Measurements from ENCODE around the gene NAP1L4.
"Not testable (repeated sequence)": the region's sequence is repeated elsewhere in the genome, so short reads cannot be mapped to it uniquely, and the experiment has no call there.

NAP1L4 gene

DNA sequence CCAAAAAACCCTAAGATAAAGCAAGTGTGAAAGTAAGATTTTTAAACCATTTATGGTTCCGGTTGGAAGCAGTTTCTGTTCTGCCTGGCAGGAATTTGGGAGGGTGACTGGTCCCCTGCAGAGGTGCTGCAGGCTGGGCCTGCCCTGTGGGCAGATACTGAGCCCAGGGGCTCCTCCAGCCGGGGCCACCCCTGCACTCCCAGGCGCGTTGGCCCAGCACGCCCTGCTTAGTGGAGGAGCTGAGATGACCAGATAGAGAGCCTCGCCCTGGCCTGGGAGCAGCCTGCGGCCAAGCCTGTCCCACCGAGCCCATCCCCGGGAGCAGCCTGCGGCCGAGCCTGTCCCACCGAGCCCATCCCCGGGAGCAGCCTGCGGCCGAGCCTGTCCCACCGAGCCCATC is 70.9 kb downstream of the NAP1L4 start:
- no peak for DNase-seq

DNA sequence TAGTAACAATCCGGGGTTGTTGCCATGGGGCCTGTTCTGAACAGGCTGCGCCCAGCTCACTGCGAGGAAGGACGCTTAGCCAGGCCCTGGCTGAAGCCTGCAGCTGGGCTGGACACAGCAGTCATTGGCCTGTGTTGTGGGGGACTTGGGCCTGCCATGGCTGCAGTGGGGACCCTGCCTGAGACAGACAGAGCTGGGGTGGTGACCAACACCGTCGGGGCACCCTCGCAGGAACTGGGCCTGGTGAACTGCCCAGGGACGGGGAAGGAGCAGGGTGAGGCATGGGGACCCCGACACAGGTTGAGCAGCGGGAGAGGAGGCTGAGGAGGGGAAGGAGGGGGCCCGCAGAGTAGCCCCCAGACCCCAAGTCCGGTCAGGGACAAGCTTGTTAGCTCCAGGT is 71.8 kb downstream of the NAP1L4 start:
- no peak for DNase-seq

DNA sequence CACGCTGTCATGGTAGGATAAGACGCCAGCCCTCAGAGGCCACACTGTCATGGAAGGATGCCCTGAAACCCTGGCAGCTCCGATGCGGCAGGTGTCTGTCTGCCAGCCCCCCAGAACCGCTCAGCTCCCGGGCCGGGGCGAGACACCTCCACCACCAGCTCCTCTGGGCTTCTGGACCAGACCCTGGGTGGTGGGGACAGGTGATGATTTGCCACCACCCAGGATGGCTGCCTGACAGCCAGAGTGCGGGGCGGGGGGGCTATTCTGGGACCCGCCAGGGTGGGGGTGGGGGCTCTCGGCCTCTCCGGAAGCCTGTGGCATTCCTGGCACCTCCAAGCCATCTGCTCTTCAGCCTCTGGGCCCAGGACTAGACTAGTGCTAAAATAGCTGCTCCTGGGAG is 72.3 kb downstream of the NAP1L4 start:
- no peak for DNase-seq

DNA sequence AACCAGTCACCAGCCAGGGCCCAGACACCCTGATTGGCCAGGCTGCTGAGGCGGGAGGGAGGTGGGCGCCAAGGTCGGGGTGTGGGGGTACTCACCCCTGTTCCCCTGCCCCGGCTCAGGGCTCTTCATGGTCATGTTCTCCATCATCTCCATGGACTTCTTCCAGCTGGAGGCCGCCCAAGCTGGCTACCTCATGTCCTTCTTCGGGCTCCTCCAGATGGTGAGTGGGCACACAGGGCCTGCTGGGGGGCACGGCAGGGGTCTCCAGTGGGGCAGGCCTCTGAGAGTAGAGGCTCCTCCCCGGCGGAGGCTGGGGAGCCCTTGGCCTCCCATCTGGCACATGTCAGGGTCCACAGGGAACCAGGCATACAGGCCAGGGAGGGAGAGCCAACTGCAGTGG is 72.9 kb downstream of the NAP1L4 start:
- no peak for DNase-seq

DNA sequence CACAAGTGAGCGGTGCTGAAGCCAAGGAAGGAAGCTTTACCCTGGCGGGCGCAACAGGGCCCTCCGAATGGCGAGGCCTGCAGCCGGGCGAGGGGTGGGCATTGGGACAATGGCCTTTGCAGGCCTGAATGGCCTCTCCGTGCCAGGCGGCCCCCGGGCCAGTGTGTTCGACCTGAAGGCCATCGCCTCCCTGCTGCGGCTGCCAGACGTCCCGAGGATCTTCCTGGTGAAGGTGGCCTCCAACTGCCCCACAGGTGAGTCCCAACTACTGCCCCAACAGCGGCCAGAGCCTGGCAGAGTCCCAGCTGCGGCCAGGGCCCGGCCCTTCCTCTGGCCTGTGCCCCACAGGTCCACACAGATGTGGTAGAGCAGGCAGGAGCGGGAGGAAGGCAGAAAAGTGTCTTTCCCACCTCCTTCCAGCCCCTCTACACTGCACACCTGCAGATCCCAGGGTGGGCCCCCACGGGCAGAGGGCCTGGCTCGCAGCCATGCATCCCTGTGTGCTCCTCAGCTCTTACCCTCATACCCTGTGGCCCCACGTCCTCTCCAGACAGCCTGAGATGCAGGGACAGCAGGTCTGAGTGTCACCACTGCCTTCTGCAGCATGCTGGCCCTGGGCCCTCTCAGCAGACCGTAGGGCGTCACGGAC is 74.2 kb downstream of the NAP1L4 start:
- no peak for DNase-seq

DNA sequence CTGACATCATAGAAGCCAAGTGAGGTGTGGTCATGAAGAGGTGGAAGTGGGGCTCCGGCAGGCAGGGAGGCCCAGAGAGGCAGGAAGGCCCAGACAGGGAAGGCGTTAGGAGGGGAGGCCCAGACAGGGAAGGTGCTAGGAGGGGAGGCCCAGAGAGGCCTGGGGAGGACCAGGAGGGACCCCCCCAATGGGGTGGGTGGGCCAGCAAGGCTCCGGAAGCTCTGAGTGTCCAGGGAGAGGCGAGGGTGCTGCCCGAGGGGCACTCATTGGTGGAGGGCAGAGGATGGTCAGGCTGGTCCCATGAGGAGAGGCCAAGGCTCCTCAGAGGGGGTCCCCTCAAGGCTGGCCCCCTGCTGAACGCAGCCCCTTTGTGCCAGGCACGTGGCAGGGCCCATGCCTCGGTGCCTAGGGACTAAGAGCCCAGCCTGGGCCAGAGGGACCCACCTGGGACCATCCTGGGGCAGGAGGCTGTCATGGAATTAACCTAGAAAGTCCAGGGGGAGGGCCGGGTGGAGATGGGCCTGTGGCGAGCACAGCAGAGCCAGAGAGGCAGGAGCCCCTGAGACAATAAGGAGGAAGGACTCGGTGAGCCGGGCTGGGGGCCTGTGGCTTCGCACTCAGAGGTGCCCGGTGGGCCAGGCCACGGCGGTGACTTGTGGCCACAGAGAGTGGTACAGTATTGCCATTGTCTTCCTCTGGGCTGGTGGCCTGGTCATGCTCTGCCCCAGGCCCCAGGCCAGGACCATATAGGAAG is 75.1 kb downstream of the NAP1L4 start:
- no peak for DNase-seq

DNA sequence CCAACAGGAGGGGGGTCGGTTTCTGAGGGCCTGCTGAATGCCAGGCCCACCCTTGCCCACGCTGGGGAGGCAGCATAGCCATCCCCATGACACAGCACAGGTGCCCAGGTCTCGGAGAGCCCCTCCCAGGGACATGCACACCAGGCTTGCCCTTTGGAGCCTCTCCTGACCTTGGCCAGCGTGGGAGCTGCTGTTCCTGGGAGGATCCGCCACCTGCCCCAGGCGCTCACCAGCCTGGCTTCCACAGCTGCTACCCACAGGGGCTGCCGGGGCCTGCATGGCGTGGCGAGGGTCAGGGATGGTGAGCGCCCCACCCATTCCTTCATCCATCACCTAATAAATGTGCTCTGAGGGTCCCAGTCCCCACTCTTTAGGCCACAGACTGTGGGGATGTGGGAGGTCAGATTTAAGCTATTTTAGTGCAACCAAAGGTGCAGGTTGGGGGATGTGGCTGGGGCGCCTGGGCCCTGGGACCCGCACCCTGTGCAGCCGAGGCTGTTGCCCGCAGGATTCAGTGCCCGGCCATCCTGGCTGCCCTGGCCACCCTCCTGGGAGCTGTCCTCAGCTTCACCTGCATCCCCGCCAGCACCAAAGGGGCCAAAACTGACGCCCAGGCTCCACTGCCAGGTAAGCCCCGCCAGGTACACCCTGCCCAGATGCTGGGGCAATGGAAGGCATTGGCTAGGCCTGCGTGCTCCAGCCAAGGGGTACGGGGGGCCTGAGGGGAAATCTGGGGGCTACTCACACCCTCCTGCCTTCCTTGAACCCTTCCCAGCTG is 75.8 kb downstream of the NAP1L4 start:
- DNase-seq: no peak

DNA sequence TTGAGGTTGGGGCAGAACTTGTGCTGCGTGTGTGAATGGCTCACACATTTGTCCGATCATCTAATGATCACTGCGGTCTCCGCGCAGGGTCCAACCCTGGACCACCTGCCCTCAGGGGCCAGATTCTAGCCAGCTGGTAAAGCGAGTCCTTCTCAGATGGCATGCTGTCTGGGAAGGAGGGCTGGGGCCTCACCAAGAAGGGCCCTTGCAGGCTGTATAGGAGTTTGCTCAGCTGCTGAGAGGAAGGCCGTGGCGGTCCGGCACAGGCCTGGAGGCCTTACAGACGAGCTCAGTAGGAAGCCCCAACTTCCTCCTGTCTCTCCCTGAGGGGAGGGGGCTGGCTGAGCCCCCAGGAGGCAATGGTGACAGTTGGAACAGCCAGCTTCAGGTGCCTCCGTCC is 76.7 kb downstream of the NAP1L4 start:
- DNase-seq: no peak

DNA sequence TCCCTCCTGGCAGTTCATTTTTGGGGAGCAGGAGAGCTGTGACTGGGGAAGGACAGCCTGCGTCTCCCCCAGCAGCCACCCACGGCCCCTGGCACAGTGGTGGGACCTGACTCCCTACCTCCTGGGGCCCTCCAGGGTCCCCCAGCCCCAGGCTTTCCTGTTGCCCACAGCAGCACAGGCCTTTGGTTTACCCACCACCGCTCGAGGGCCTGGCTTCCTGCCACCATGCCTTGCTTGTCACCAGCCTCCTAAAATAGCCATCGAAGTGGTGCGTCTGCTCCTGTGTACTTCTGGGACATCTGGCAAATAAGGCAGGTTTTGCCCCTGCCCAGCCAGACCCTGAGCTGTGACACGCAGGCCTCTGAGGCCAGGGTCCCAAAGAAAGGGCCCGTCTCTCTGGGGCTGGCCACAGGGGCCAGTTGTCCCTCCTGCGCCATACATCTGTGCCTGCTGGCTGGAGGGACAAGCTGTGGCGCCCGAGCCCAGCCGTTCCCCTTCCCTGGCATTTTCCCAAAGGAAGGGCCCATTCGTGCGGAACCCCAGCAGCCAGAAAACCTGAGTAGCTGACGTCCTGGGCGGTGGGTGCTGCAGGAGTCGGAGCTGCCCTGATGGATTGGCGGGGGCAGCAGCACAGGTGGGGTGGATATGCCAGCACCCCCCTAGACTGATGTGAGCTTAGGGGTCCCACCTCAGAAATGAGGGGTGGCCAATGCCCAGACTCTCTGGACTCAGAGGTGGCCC is 77.5 kb downstream of the NAP1L4 start:
- DNase-seq: no peak

DNA sequence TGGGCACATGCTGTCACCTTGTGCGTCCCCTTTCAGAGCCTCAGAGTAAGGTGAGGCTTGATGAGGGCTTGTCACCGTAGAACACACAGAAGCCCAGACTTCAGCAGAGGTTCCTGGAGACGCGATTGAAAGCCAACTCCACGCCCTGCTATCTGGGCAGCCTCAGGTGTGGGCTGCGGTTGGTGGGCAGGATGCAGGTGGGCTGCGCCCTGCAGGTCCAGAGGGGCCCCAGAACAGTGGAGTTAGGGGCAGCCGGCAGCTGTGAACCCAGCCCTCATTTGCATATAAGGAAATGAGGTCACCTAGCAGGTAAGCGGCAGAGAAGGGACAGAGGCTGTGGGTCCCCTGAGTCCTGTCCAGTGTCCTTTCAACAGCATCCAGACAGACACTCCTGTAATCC is 78.4 kb downstream of the NAP1L4 start:
- no peak for DNase-seq

DNA sequence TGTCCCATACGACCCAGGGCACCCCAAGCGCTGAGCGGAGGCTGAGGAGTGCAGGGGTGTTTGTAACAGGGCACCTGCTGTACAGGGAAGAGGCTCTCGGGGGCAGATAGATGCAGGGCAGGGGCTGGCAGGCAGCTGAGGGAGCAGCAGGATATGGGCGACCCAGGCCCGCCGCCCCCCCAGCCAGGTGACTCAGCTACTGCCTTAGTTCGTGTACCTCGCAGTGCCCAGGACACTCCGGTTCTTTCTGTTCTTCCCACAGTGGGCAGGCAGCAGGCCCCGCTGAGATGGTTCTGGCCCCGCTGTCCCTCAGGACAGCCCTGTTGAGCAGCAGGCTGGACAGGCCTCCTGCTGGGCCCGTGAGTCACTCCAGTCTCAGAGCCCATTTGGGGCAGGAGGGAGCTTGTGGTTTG is 79.1 kb downstream of the NAP1L4 start:
- DNase-seq: no peak

DNA sequence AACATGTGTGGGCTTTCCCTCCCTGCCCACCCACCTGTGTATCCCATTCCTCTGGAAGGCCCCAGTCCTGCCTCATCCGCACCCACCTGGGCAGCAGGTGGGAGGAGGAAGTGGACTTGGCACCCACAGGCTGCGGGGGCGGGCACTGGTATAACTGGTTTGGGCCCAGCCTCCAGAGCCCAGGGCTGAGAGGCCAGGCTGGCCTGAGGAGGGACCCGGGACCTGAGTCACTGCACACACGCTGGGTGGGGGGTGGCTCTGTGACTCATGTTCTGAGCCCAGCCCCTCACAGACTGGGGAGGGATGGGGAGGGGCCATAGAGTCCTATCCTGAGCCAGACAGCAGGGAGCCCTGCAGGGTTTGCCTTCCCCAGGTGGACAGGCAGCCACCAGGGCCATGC is 79.6 kb downstream of the NAP1L4 start:
- DNase-seq: no peak

DNA sequence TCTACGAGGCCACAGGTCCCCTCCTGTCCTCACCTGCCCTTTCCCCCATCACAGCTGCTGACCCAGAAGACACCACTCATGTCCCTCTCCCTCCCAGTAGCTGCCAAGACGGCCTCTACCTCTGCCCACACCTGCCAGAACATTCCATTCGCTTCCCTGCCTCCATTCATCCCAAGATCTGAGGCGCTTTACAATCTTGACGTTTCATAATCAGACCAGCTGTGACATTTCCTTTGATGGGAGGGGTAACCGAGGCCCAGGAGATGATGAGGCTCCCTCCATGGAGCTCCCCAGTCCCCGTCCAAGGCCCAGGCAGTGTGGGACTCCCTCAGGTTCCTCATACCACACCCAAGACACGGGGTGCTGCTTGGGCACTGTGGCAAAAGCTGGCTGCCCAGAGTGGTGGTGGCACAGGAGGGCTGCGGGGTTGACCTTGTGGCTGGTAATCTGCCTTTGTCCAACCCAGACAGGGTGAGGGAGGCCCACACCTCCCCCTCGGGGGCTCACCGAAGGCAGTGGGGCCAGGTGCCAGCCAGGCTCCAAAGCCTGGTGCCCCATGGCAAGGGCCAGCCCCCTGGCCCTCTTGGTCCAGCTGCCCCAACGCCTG is 80.2 kb downstream of the NAP1L4 start:
- DNase-seq: no peak

DNA sequence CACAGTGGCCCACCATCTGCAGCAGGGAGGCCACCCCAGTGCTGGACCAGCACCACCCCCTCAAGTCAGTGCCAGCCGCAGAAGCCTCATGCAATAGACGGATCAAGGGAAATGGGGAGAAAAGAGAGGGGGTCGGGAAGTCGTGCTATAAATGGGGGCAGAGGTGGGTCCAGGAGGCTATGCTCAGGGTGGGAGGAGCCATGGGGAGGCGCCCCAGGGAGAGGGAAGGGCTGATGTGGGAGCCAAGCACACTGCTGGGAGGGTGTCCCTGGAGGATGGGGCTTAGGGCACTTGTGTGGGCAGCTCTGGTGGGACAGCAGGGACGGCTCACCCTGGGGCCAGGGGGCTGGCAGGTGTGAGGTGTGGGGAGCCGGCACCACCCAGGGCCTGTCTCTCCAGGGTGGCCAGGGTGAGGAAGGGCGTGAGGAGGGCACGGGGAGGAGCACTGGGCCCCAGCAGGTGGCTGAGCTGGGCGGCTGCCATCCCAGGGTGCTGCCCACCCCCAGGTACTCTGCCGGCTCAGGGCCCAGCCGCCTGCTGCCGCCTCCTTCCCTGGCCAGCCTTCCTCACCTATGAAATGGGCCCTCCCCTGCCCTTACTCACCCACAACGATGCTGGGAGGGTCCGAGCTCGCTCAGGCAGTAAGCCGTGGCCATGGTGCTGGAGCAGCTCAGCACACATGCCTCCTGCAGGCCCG is 80.9 kb downstream of the NAP1L4 start:
- no peak for DNase-seq

DNA sequence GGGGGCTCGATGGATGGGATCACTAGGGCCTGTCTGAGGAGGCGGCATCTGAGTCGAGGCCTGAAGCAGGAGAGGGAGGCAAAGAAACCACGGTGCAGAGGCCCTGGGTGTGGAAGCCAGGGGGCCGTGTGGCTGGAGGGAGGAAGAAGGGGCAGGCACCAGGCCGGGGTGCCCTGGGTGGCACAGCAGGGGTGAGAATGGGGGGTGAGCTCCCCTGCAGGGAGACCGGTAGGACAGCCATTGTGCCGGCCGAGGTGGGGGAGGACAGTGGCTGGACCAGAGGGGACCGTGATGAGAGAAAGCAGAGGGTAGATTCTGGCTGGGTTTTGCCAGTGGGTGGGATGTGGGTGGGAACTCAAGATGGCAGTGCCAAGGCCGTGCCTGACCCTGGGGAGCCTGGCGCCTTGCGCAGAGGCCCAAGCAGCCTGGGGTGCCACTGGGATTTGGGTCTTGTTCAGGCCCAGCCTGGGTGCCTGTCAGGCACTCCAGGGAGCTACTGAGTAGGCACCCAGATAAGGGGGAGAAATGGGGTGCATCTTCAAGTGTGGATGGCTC is 81.7 kb downstream of the NAP1L4 start:
- no peak for DNase-seq

DNA sequence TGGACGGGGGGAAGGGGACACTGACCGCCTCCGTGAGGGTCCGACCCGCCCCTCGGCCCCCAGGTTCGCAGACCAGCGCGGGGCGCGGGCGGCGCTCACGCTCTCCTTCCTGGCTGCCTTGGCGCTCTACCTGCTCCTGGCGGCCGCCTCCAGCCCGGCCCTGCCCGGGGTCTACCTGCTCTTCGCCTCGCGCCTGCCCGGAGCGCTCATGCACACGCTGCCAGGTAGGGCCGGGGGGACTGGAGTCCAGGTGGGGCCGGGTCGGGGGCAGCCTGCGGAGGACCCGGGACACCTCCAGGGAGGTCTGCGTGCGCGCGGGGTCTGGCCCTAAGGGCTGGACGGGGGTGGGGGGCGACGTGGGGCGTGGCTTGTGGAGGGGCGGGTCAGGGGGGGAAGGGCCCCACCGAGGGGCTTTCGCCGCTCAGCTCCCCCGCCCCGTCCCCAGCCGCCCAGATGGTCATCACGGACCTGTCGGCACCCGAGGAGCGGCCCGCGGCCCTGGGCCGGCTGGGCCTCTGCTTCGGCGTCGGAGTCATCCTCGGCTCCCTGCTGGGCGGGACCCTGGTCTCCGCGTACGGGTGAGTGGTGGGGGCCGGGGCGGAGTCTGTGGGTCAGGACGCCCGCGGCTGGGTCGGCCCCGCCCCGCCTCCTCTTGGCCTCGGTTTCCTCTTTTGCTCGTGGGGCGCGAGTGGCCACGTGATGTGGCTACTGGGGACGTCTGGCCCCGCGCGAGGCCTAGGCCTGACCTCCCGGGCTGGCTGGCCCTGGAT is 82.8 kb downstream of the NAP1L4 start:
- DNase-seq: no peak

DNA sequence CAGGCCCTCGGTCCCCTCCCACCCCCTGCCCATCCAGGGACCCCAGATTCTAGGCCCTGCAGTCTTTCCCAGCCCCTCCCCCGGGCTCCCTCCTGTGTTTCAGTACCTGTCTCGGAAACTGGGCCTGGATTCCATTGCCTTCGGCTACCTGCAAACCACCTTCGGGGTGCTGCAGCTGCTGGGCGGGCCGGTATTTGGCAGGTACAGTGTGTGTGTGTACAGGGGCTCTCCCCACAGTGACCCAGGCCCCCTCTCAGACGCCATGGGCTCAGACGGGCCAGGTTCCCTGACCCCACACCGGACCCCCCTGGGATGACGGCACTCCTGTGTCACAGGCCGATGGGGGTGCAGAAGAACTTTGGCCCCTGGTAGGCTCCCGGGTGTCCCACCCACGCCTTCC is 84.0 kb downstream of the NAP1L4 start:
- no peak for DNase-seq

DNA sequence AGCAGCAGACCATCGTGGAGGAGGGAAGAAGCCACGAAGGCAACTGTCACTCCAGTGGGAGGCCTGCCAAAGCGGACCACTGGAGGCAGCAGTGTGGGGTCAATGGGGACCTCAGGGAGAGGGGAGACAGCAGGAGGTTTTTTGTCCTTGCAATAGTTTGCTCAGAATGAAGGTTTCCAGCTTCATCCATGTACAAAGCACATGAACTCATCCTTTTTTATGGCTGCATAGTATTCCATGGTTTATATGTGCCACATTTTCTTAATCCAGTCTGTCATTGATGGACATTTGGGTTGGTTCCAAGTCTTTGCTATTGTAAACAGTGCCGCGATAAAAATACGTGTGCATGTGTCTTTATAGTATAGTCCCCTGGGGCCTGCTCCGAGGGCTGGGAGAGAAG is 86.8 kb downstream of the NAP1L4 start:
- DNase-seq: not testable (repeated sequence)

DNA sequence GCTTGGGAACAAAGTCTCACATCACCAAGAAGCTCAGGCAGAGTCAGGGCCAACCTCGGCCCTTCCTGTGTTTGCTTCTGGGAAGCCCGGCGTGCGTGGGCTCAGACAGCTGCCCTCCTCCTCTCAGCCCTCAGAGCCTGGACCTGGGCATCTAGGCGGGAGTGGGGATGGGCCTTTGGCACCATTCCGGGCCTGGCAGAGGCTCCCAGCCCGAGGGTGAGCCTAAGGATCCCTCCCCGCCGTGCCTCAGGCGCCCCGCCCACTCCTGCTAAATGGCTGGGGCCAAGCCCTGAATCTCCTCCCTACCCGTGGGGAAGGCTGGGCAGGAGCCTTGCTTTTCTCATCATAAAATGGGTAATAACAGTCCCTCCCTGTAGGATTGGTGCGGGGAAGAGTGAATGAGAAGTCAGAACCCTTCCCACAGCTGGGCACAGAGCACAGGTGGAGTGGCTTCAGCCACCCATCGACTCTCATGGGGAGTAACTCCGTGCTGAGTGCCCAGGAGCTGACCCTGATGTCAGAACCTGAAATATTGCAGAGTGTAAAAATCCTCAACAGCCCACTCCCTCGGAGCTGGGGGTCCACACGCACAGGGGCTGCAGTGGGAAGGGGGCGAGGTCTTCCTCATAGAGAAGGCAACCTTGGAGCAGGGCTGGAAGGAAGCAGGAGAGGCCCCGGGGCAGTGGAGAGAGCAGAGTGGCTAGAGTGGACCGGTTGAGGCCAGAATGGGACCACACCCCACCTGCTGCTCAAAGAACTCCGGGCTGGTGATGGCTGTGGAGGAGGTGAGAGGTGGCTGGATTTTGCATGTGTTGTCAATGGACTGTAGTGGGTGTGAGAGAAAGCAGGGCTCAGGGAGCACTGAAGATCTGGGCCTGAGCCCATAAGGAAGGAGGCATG is 87.7 kb downstream of the NAP1L4 start:
- DNase-seq: no peak

DNA sequence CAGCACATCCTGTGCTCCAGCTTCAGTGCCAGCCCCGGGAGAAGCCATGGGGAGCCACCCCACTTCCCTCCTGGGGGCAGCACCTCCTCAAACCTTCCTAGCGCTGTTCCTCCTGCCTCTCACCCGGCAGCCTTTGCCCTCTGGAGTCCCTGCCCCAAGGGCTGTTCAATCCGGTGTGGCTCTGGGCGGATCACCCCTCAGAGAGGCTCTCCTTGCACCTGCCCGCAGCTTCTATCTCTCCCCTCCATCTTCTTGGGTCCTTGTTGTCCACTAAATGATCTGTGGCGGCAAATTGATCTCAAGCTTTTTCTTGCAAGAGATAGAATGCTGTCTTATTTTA is 88.5 kb downstream of the NAP1L4 start:
- DNase-seq: no peak
